KBM-7 (cell line): ENCODE data around the gene KCNB1.

Experiments
- DNase-seq: peaks from one replicate; pipeline ENCODE4 v3.0.0-alpha.2; 2015
- in situ Hi-C: fragments of 300-500 bp; cut with MboI; formaldehyde crosslinking; loops from 2 replicates; pipeline ENCODE4 v1.14.3; 2020; ENCODE audit warnings: low sequenced_read_pairs, low pct_unique_long_range_greater_than_20kb, mixed read lengths

The KCNB1 gene

GRCh38 chr20:49478754-49479689 lies 3.4 kb downstream of the KCNB1 start:
- DNase-seq, result no peak
- in situ Hi-C loops, result no loop called here

- DNase-seq, result no peak
- in situ Hi-C loops, result no loop called here
Measured at GRCh38 chr20:49478266-49478665, 4.2 kb downstream of the KCNB1 start.

DNA sequence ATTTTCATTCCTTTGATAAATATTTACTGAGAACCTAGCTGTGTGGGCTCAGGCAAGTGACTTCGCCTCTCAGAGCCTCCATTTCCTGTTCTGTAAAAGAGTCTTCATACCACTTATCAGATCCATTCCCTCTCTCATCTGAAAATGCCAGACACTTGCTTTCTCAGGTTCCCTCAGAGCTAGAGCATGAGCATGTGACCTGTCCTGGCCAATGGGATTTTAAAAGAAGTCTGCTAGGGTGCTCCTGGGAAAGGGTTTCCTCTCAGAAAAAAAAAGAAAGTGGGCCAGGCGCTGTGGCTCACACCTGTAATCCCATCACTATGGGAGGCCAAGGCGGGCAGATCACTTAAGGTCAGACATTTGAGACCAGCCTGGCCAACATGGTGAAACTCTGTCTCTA lies 5.3 kb downstream of the KCNB1 start:
- in situ Hi-C loops, result no loop called here

DNA sequence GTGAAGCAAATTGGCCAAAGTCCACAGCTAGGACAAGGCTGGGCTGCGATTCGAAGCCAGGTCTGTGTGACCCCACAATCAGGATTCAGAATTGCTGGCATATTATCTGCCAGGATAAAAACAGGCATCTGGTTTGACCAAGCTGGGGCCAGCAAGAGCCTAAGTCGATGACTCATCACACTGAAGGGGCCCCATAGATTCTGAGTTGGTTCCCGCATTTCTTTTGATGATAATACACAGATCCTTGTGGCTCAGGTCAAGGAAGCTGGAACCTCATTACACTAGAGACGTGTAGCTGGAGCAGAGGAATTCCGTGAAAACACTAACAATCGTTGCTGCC lies 6.5 kb downstream of the KCNB1 start:
- in situ Hi-C loops, result no loop called here
- no peak for DNase-seq

More for the DNA sequence above, 5.3 kb downstream of the KCNB1 start:
- DNase-seq, result no peak

GRCh38 chr20:49475292-49476015 lies 7.0 kb downstream of the KCNB1 start:
- DNase-seq, result no peak
- in situ Hi-C loops, result no loop called here

GRCh38 chr20:49471397-49471796 lies 11.1 kb downstream of the KCNB1 start:
- DNase-seq, result no peak
- in situ Hi-C loops, result no loop called here

- DNase-seq, result no peak
- in situ Hi-C loops, result no loop called here
Measured at GRCh38 chr20:49470922-49471321, 11.5 kb downstream of the KCNB1 start.

- in situ Hi-C loops, result no loop called here
- no peak for DNase-seq
Measured at GRCh38 chr20:49469060-49469459, 13.4 kb downstream of the KCNB1 start.

GRCh38 chr20:49468412-49468811 lies 14.1 kb downstream of the KCNB1 start:
- in situ Hi-C loops, result no loop called here
- no peak for DNase-seq

DNA sequence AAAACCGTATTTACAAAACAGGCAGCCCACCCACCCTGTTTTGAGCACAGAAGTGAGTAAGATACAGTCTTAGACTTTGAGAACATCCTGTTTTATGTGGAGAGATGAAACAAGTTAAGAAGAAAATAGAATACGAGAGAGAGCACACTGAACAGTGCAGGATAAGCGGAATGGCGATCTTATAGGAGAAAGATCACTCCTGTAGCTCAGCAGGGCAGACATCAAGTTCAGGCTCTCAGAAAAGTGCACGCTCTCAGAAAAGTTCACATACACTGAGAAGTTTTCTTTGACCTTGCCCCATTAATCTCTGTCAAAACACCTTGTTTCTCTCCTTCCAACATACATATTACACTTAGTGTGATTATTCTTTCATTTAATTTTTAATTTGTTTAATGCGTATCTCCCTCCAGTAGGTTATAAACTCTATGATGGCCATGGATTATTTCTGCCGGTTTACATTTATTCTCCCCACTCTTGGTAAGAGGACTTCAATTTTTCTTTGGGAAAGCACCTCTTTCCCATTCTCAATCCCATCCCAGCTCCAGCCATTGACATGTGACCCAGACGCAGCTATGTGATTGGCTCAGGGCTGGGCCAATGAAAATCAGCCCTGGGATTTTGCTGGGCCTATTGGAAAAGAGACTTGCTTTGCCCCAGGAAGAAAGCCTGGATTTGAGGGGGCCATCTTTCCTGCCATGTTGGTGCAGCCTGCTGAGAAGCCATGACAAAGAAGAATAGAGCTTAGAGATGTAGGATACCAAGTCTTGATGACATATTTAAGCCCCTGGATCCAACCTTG lies 16.2 kb downstream of the KCNB1 start:
- in situ Hi-C loops, result no loop called here
- DNase-seq, result no peak

- DNase-seq, result no peak
- in situ Hi-C loops, result no loop called here
Measured at GRCh38 chr20:49464556-49464955, 17.9 kb downstream of the KCNB1 start.

DNA sequence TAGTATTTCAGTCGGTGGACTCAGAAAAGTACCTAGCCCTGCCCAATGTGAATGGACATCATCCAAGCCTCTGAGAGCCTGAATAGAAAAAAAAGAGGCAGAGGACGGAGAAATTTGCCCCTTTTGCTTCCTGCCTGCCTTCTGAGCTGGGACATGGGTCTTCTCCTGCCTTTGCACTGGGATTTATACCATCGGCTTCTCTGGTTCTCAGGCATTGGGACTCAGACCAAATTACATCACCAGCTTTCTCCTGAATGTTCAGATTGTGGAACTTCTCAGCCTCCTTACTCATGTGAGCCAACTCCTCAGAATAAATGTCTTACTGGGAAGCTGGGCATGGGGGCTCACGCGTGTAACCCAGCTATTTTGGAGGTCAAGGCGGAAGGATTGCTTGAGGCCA lies 19.8 kb downstream of the KCNB1 start:
- no peak for DNase-seq
- in situ Hi-C loops, result no loop called here

- no peak for DNase-seq
- in situ Hi-C loops, result no loop called here
Measured at GRCh38 chr20:49461894-49462620, 20.4 kb downstream of the KCNB1 start.

DNA sequence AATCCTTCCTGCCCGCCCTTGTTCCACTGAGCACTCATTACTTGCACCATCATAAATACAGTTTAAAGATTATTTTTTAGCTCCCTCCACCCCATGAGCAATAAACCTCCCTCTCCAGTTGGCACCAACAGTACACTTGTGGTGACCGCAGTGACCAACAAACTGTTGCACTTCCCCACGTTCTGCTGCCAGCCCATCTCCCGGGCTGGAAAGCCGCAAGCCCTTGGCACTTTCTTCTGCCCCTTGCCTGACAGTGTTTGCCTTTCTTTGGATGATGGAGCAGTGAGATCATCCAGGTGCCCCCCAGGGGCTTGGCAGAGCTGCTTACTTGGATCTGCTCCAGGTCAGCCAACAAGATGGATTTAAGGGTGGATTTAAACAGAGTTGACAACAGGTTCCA lies 21.6 kb downstream of the KCNB1 start:
- in situ Hi-C loops, result no loop called here
- DNase-seq, result no peak

DNA sequence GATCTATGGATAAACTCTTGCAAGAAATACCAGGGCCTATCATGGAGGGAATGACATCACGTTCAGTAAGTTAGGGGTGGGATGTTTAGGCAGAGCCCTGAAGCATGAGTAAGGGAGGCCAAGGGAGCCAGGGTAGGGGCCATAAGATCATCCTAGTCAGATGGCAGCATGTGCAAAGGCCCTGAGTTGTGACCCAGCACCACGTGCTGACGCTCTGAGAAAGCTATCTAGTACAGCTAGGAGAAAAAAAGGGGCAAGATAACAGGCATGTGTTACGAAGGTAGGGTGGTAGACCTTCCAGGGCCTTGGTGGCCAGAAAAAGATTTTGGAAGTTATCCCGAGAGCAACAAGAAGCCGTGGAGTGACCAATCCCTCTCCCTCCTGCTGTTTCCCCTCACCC lies 22.3 kb downstream of the KCNB1 start:
- in situ Hi-C loops, result no loop called here
- DNase-seq, result no peak

DNA sequence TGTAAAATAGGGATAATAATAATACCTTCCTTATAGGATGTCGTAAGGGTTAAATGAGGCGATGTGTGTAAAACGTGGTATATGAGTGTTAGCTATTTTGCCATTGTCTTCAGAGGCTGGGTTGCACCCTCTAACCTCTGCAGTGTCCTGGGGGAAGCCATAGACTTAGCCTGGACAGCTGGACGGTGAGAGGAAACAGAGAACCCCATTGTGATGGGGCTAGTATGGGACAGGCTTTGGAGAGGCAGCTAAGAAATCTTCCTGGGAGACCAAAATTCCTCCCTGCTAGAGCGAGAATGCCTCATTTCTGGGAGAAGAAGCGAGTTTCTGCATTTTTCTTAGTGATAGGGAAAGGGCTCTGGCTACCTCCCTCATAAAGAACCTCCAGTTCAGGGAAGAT lies 22.8 kb downstream of the KCNB1 start:
- in situ Hi-C loops, result no loop called here
- DNase-seq, result no peak

DNA sequence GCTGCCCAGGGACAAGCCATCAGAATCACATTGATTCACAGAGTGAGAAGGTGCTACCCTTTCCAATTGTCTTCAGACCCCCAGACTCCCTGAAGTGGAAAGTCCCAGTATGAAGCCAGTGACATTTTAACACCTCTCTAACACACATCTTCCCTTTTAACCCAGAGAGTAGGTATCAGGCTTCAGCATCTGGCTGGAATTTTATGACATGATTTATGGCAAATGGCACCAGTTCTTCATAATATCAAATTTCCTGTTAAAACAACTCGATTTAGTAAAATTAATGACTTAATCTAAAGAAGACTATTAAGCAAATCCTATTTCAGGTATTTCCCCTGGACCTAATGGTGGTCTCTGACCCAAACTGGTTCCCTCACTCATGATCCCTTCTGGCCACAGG lies 25.0 kb downstream of the KCNB1 start:
- no peak for DNase-seq
- in situ Hi-C loops, result no loop called here

- in situ Hi-C loops, result no loop called here
Measured at GRCh38 chr20:49456646-49457045, 25.8 kb downstream of the KCNB1 start.

DNA sequence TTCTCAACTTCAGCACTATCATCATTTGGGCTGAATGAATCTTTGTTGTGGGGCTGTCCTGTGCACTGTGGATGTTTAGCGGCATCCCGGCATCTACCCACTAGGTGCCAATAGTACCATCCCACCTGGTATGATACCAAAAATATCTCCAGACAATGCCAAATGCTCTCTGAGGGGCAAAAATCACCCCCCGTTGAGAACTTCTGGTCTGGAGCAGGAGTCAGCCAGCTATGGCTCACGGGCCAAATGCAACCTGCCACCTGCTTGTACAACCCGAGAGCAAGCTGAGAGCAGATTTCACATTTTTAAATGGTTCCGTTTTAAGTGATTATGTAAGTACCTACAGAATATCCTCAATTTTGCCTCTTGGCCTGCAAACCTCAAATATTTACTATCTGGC lies 26.8 kb downstream of the KCNB1 start:
- in situ Hi-C loops, result no loop called here
- DNase-seq, result no peak

More at GRCh38 chr20:49456646-49457045, 25.8 kb downstream of the KCNB1 start:
- DNase-seq, result no peak
